HEK293 (cell line): ENCODE data around the gene SIAH2.

Source experiments
- CTCF ChIA-PET: fragments of 350-600 bp; formaldehyde crosslinking; extraction: SDS; loops from one replicate; lab custom pipeline; 2021; ENCODE audit warnings: antibody characterized with exemption; lab: Yijun Ruan, JAX
- POLR2A ChIA-PET: fragments of 300-600 bp; formaldehyde crosslinking; extraction: SDS; loops from one replicate; lab custom pipeline; 2020; ENCODE audit warnings: antibody characterized with exemption, inconsistent platforms; lab: Yijun Ruan, JAX
- H3K27ac ChIP-seq: fragments of 200-500 bp; sonication (Bioruptor generic); 2 replicates; pipeline ENCODE4 v1.5.1; 2014; ENCODE audit warnings: low read depth, low read length, control low read depth, inconsistent platforms; ENCODE audit errors: extremely low read depth
- H3K36me3 ChIP-seq, 2 experiments: fragments of 200-500 bp in 1 of 2; sonication (Bioruptor generic) in 1 of 2; 1 replicate in 1 of 2; 2 replicates in 1 of 2; pipeline ENCODE4 v1.5.1; 2014 to 2017; ENCODE audit warnings: inconsistent platforms in 2 of 2, low read length in 2 of 2; ENCODE audit not compliant: control insufficient read depth in 2 of 2, insufficient read depth in 1 of 2
- H3K4me1 ChIP-seq: fragments of 200-500 bp; sonication (Bioruptor generic); 2 replicates; pipeline ENCODE4 v1.5.1; 2014; ENCODE audit warnings: mild to moderate bottlenecking, low read length, inconsistent platforms; ENCODE audit not compliant: control insufficient read depth, insufficient read depth
- H3K4me3 ChIP-seq: 2 replicates; pipeline ENCODE4 v1.5.1; 2011; ENCODE audit warnings: low read depth, mild to moderate bottlenecking, control low read depth, low read length, moderate library complexity
- H3K9me3 ChIP-seq: fragments of 200-500 bp; sonication (Bioruptor generic); 2 replicates; pipeline ENCODE4 v1.5.1; 2014; ENCODE audit warnings: low read depth, low read length, inconsistent platforms; ENCODE audit not compliant: control insufficient read depth, insufficient read depth
- KLF7 ChIP-seq: fragments of 450-650 bp; formaldehyde crosslinking; IDR thresholded peaks from 2 replicates; pipeline ENCODE4 v1.5.1; 2016; ENCODE audit warnings: missing biosample characterization, missing genetic modification characterization, borderline replicate concordance
- PRDM2 ChIP-seq: fragments of 450-650 bp; formaldehyde crosslinking; IDR thresholded peaks from 2 replicates; pipeline ENCODE4 v1.5.1; 2016; ENCODE audit warnings: missing biosample characterization, missing genetic modification characterization, borderline replicate concordance
- SCRT2 ChIP-seq: fragments of 450-650 bp; formaldehyde crosslinking; IDR thresholded peaks from 2 replicates; pipeline ENCODE4 v1.5.1; 2016; ENCODE audit warnings: missing biosample characterization, missing genetic modification characterization
- SP2 ChIP-seq: fragments of 450-650 bp; formaldehyde crosslinking; IDR thresholded peaks from 2 replicates; pipeline ENCODE4 v1.5.1; 2016; ENCODE audit warnings: missing biosample characterization, missing genetic modification characterization
- TCF7L2 ChIP-seq: IDR thresholded peaks from 2 replicates; pipeline ENCODE4 v1.6.1; 2011; ENCODE audit warnings: low read depth, mild to moderate bottlenecking, inconsistent platforms, low read length, moderate library complexity, borderline replicate concordance
- YY2 ChIP-seq: fragments of 450-650 bp; formaldehyde crosslinking; IDR thresholded peaks from 2 replicates; pipeline ENCODE4 v1.5.1; 2016; ENCODE audit warnings: missing biosample characterization, missing genetic modification characterization
- ZBTB11 ChIP-seq: fragments of 450-650 bp; formaldehyde crosslinking; conservative IDR thresholded peaks from 2 replicates; pipeline ENCODE4 v1.5.1; 2016; ENCODE audit warnings: low read depth, missing biosample characterization, missing genetic modification characterization
- ZNF10 ChIP-seq: fragments of 450-650 bp; formaldehyde crosslinking; IDR thresholded peaks from 2 replicates; pipeline ENCODE4 v1.5.1; 2017; ENCODE audit warnings: missing biosample characterization, missing genetic modification characterization
- ZNF138 ChIP-seq: fragments of 450-650 bp; formaldehyde crosslinking; IDR thresholded peaks from 2 replicates; pipeline ENCODE4 v1.5.1; 2016; ENCODE audit warnings: missing biosample characterization, missing genetic modification characterization, borderline replicate concordance
- ZNF148 ChIP-seq: fragments of 450-650 bp; formaldehyde crosslinking; IDR thresholded peaks from 2 replicates; pipeline ENCODE4 v1.5.0; 2017; ENCODE audit warnings: missing biosample characterization, missing genetic modification characterization, borderline replicate concordance
- ZNF202 ChIP-seq: fragments of 450-650 bp; formaldehyde crosslinking; IDR thresholded peaks from 2 replicates; pipeline ENCODE4 v1.5.1; 2016; ENCODE audit warnings: missing biosample characterization, missing genetic modification characterization, borderline replicate concordance
- ZNF280C ChIP-seq: fragments of 450-650 bp; formaldehyde crosslinking; IDR thresholded peaks from 2 replicates; pipeline ENCODE4 v1.5.1; 2016; ENCODE audit warnings: missing biosample characterization, missing genetic modification characterization
- ZNF473 ChIP-seq: fragments of 450-650 bp; formaldehyde crosslinking; IDR thresholded peaks from 2 replicates; pipeline ENCODE4 v1.5.1; 2017; ENCODE audit warnings: missing biosample characterization, missing genetic modification characterization
- ZNF623 ChIP-seq: fragments of 450-650 bp; formaldehyde crosslinking; IDR thresholded peaks from 2 replicates; pipeline ENCODE4 v1.5.1; 2016; ENCODE audit warnings: missing biosample characterization, missing genetic modification characterization
- ZNF776 ChIP-seq: fragments of 450-650 bp; formaldehyde crosslinking; IDR thresholded peaks from 2 replicates; pipeline ENCODE4 v1.5.0; 2017; ENCODE audit warnings: missing biosample characterization, missing genetic modification characterization, borderline replicate concordance
- ZNF777 ChIP-seq: fragments of 450-650 bp; formaldehyde crosslinking; IDR thresholded peaks from 2 replicates; pipeline ENCODE4 v1.5.1; 2017; ENCODE audit warnings: missing biosample characterization, missing genetic modification characterization, borderline replicate concordance
- ZNF837 ChIP-seq: fragments of 450-650 bp; formaldehyde crosslinking; IDR thresholded peaks from 2 replicates; pipeline ENCODE4 v1.5.1; 2016; ENCODE audit warnings: missing biosample characterization, missing genetic modification characterization
- TF ChIP-seq, protein P1 (sequence below): fragments of 450-650 bp; IDR thresholded peaks from 2 replicates; pipeline ENCODE4 v1.5.1; 2018; ENCODE audit warnings: missing biosample characterization, missing genetic modification characterization

Gene SIAH2

DNA sequence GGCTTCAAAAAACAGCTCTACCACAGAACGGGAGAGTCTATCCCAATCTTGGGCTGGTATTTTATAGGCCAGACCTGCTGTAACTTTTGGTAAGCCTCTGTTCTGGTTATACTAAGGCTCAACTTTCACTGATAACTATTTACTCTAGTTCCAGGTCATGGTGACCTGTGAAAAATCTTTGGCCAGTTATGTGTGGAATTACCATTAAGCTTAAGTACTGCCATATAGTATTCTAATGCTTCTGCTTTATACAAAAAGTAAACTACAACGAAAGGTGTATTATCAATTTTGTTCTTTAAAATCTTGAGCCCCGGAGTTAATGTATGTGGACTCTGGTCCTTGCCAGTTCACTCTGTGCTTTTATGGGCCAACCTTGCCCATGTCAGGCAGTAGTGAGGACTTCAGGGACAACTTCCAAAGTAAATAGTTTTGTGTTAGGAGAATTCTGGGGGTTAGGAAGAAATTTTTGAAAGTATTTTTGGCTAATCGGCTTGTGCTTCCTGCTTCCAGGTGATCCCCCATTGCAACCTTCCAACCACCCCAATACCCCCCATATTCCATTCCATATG is 6.4 kb downstream of the SIAH2 start:
- Histone ChIP-seq H3K4me1 (peaks cover 4% of the 10 kb centered on the region), H3K36me3 (peaks cover 0 to 10% of the 10 kb centered on the region in 2 experiments; a peak in 1 of 3 replicates), H3K27ac (no peak overlapping the region), H3K4me3 (no peak overlapping the region)
- ChIA-PET POLR2A (no interaction called here), CTCF (no interaction called here)
- no peak for TF ChIP-seq ZNF623
- TF ChIP-seq, protein P1, sequence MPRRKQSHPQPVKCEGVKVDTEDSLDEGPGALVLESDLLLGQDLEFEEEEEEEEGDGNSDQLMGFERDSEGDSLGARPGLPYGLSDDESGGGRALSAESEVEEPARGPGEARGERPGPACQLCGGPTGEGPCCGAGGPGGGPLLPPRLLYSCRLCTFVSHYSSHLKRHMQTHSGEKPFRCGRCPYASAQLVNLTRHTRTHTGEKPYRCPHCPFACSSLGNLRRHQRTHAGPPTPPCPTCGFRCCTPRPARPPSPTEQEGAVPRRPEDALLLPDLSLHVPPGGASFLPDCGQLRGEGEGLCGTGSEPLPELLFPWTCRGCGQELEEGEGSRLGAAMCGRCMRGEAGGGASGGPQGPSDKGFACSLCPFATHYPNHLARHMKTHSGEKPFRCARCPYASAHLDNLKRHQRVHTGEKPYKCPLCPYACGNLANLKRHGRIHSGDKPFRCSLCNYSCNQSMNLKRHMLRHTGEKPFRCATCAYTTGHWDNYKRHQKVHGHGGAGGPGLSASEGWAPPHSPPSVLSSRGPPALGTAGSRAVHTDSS (tag by site-specific recombination), result no peak
- TF ChIP-seq SP2 (tag by site-specific recombination), result no peak
- no peak for TF ChIP-seq ZNF777 (tag by site-specific recombination)
- TF ChIP-seq KLF7 (tag by site-specific recombination), result no peak
- no peak for TF ChIP-seq ZNF776 (tag by site-specific recombination)
- no peak for TF ChIP-seq SCRT2
- no peak for TF ChIP-seq TCF7L2
- no peak for TF ChIP-seq PRDM2 (tag by site-specific recombination)
- TF ChIP-seq YY2, result no peak
- TF ChIP-seq ZNF473 (tag by site-specific recombination), result no peak
- no peak for TF ChIP-seq ZBTB11 (tag by site-specific recombination)
- TF ChIP-seq ZNF138 (tag by site-specific recombination), result no peak
- no peak for TF ChIP-seq ZNF837
- TF ChIP-seq ZNF202 (tag by site-specific recombination), result no peak
- TF ChIP-seq ZNF280C (tag by site-specific recombination), result no peak
- TF ChIP-seq ZNF148 (tag by site-specific recombination), result no peak
- TF ChIP-seq ZNF10, result no peak
- TF ChIP-seq, all 188 proteins: peak for 0
- H3K9me3 ChIP-seq, result no peaks in the 10 kb centered on the region
